GM21367 (cell line): ENCODE results near the gene GRK1.

ENCODE experiments used
- ATAC-seq: cut with Tn5 transposase; IDR thresholded peaks from one replicate; pipeline ENCODE4 v1.9.1; 2021; ENCODE audit not compliant: unreplicated experiment

The GRK1 gene

GRCh38 chr13:113649212-113649611 is 17.8 kb upstream of the GRK1 start:
- ATAC-seq = no peak

- no peak for ATAC-seq
Measured at GRCh38 chr13:113650275-113650674, 16.7 kb upstream of the GRK1 start.

- no peak for ATAC-seq
Measured at GRCh38 chr13:113650731-113651148, 16.3 kb upstream of the GRK1 start.

- no peak for ATAC-seq
Measured at GRCh38 chr13:113651511-113652403, 15.3 kb upstream of the GRK1 start.

- no peak for ATAC-seq
Measured at GRCh38 chr13:113652404-113653263, 14.4 kb upstream of the GRK1 start.

- no peak for ATAC-seq
Measured at GRCh38 chr13:113653264-113654174, 13.5 kb upstream of the GRK1 start.

- ATAC-seq = no peak
Measured at GRCh38 chr13:113654175-113654560, 12.9 kb upstream of the GRK1 start.

GRCh38 chr13:113654591-113655345 is 12.3 kb upstream of the GRK1 start:
- no peak for ATAC-seq

- ATAC-seq = no peak
Measured at GRCh38 chr13:113655346-113656002, 11.5 kb upstream of the GRK1 start.

GRCh38 chr13:113656003-113656588 is 10.9 kb upstream of the GRK1 start:
- ATAC-seq = no peak

- no peak for ATAC-seq
Measured at GRCh38 chr13:113656831-113657671, 10.0 kb upstream of the GRK1 start.

GRCh38 chr13:113657851-113658741 is 8.9 kb upstream of the GRK1 start, which contains the start of gene ATP4B:
ATP4B (minus strand) TSS chr13:113658198; CDS start chr13:113658144, 54 bp downstream.
- no peak for ATAC-seq

- ATAC-seq = no peak
Measured at GRCh38 chr13:113658836-113659235, 8.2 kb upstream of the GRK1 start.

GRCh38 chr13:113659337-113659736 is 7.7 kb upstream of the GRK1 start:
- no peak for ATAC-seq

GRCh38 chr13:113660066-113660465 is 7.0 kb upstream of the GRK1 start:
- no peak for ATAC-seq

- ATAC-seq = no peak
Measured at GRCh38 chr13:113661509-113661908, 5.5 kb upstream of the GRK1 start.

GRCh38 chr13:113663934-113664333 is 3.1 kb upstream of the GRK1 start:
- ATAC-seq = no peak
